Measurements from ENCODE around the gene DOK3.

Gene DOK3

GRCh38 chr5:177468685-177469628, 40.7 kb downstream of the DOK3 start:
- no peak for DNase-seq (ENCODE audit: low read depth in 2 of 2)

DNA sequence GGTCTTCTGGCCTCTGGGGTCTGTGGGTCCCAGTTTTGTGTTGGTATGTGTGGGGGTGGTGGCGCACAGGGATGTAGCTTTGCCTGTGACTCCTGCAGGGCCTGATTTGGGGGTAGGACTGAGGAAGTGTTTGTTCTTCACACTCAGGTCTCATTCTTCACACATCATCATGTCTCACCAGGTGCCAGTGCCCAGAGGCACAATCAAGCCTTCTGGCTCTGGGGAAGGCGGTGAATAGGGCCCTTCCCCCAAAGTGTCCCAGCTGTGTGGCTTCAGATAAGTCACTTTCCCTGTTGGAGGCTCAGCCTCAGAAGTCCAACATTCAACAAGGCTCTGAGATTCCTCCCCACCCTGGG, 41.3 kb downstream of the DOK3 start:
- DNase-seq (ENCODE audit: low read depth in 2 of 2) = no peak

DNA sequence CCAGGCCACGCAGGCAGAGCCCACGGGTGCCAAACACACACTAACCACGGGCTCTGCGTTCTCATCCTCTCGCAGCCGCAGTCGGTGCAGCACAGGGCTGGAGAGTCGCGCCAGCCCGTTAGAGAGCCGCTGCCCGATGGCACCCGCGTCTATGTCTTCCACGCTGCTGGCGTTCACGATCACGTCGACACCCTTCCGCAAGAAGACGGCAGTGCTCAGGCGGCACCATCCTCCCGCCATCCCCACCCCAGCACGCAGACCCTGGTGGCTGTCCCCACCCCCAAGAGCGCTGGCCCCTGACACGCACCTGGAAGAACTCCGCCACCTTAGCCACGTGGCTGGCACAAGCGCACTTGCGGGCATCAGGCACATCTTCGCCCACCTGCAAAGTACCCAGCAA, 42.2 kb downstream of the DOK3 start:
- no peak for DNase-seq (ENCODE audit: low read depth in 2 of 2)

- no peak for DNase-seq (ENCODE audit: low read depth in 2 of 2)
Measured at GRCh38 chr5:177466861-177467260, 42.8 kb downstream of the DOK3 start.

- no peak for DNase-seq (ENCODE audit: low read depth in 2 of 2)
Measured at GRCh38 chr5:177465044-177465443, 44.6 kb downstream of the DOK3 start.

- no peak for DNase-seq (ENCODE audit: low read depth in 2 of 2)
Measured at GRCh38 chr5:177462021-177462670, 47.5 kb downstream of the DOK3 start.

GRCh38 chr5:177459819-177460628, 49.6 kb downstream of the DOK3 start:
- DNase-seq (ENCODE audit: low read depth in 2 of 2) = no peak

DNA sequence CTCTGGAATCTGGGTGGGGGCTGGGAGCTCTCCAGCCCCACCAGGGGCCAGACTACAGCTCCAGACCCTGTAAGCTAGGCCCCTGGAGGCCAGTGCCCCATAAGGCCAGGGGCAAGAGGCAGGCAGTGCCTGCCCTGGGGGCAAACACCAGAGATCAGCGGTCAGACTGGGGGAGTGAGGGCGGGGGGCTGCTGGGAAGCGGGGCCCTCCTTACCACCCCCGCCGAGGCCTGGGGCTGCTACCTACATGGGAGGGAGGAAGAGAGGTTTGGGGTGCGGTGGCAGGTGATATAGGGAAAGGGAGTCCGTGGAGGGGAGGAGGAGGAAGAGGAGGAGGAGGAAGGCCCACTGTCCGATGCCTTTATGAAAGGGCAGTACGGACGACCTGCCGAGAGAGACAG, 50.3 kb downstream of the DOK3 start:
- DNase-seq (ENCODE audit: low read depth in 2 of 2) = no peak

GRCh38 chr5:177458912-177459350, 50.7 kb downstream of the DOK3 start:
- no peak for DNase-seq (ENCODE audit: low read depth in 2 of 2)

DNA sequence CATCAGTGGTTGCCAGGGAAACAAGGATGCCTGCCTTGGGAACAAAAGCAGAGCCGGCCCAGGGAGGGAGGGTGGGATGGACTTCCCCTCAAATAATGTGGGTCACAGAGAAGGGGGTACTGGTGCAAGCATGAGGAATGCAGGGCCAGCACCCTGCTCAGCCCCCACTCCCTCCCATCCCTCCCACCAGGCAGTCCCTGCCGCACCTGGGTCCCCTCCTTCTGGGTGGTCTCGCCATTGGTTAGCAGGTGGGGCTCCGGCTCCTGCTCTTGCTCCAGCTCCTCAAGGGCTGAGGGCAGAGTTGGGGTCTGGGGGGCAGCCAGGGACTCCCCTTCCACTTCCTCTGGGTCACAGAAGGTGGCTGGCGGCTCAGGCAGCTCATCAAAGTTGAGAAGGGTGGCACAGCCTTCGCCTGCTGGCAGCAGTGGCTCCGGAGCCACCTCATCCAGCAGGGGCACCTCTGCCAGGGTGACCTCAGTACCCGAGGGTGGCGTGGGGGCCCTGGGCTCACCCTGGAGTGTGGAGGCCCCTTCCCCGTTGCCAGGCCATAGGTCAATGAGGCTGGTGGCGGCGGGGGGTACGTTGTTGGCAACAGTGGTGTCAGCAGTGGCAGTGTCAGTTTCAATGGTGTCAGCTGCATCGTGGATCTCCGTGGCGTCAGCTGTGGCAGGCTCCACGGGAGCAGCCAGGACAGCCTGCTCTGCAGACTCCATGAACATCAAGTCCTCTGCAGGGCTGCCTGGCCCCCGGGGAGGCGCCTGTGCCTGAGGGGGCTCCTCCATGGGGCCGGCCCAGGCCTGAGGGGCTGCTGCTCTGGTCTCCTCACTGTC, 51.6 kb downstream of the DOK3 start:
- DNase-seq (ENCODE audit: low read depth in 2 of 2) = no peak

DNA sequence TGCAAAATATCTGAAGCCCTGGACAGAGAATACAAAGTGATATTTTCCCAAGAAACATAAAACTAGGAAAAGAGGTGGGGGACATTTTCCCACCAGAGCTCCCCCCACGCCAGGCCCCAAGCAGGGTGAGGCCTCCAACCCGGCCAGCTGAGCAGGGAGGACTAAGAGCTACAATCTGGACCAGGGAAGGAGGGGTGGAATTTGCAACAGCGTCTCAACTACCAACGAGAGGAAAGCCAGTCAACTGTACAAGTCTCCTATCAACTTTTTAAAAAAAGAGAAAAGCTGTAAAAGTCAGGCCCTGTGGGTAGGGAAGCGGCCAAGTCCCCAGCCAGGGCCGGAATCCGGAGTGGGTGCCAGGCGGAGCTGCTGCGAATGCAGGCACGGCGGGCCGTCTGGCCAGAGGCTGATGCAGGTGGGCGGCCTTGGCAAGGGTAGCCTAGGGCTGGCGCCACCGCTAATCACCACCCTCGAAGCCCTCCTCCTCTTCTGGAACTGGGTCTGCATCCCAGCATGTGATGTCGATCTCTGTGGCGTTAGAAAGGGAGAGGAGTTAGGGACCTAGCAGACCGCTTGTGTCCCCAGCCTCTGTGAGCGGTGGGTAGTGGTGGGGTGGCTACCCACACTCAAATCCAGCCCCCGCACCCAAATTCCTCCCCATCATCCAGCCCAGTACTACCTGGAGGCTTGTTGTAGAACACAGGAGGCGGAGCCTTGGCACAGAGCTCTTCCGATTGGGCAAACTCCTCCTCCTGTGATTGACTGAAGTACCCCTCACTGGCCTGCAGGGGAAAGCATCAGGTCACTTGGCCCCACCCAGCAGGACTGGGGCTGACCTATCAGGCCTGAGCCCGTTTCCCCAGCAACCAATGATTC, 52.4 kb downstream of the DOK3 start:
- no peak for DNase-seq (ENCODE audit: low read depth in 2 of 2)

- no peak for DNase-seq (ENCODE audit: low read depth in 2 of 2)
Measured at GRCh38 chr5:177456591-177456964, 53.0 kb downstream of the DOK3 start.

GRCh38 chr5:177455661-177456590, 53.7 kb downstream of the DOK3 start:
- peak; percentile 93 to 99 for DNase-seq (ENCODE audit: low read depth in 2 of 2)

- peak; percentile 79 to 86 for DNase-seq (ENCODE audit: low read depth in 2 of 2)
Measured at GRCh38 chr5:177455036-177455660, 54.5 kb downstream of the DOK3 start.

- DNase-seq (ENCODE audit: low read depth in 2 of 2) = peak; percentile 88 to 97
Measured at GRCh38 chr5:177454397-177455035, 55.1 kb downstream of the DOK3 start.

GRCh38 chr5:177453852-177454396, 55.7 kb downstream of the DOK3 start:
- DNase-seq (ENCODE audit: low read depth in 2 of 2) = no peak

- DNase-seq (ENCODE audit: low read depth in 2 of 2) = no peak
Measured at GRCh38 chr5:177452688-177453638, 56.7 kb downstream of the DOK3 start.
